WTC11 (cell line): ENCODE measurements around the gene CCDC69.

Experiments
- CBFB ChIP-seq: sonication (generic); formaldehyde crosslinking; IDR thresholded peaks from 2 replicates; pipeline ENCODE4 v1.8.1; 2022; ENCODE audit warnings: mild to moderate bottlenecking, low read depth, missing genetic modification reagents
- JUN ChIP-seq: sonication (generic); formaldehyde crosslinking; IDR thresholded peaks from 2 replicates; pipeline ENCODE4 v1.8.0; 2023; ENCODE audit warnings: mild to moderate bottlenecking, missing genetic modification reagents
- SP1 ChIP-seq: sonication (generic); formaldehyde crosslinking; conservative IDR thresholded peaks from 2 replicates; pipeline ENCODE4 v1.8.1; 2022; ENCODE audit warnings: missing genetic modification reagents
- TF ChIP-seq, protein P1 (sequence below): sonication (generic); formaldehyde crosslinking; IDR thresholded peaks from 2 replicates; pipeline ENCODE4 v1.8.1; 2023; ENCODE audit warnings: mild to moderate bottlenecking, missing genetic modification reagents, moderate library complexity
- TF ChIP-seq, protein P2 (sequence below): sonication (generic); formaldehyde crosslinking; IDR thresholded peaks from 2 replicates; pipeline ENCODE4 v1.8.0; 2022; ENCODE audit warnings: mild to moderate bottlenecking, missing genetic modification reagents
- TF ChIP-seq, protein P3 (sequence below): fragments of 200-600 bp; IDR thresholded peaks from 2 replicates; pipeline ENCODE4 v1.8.0; 2022; ENCODE audit warnings: antibody characterized with exemption
- TF ChIP-seq, protein P4 (sequence below): sonication (generic); formaldehyde crosslinking; IDR thresholded peaks from 2 replicates; pipeline ENCODE4 v1.8.0; 2022; ENCODE audit warnings: mild to moderate bottlenecking, missing genetic modification reagents

DNA sequence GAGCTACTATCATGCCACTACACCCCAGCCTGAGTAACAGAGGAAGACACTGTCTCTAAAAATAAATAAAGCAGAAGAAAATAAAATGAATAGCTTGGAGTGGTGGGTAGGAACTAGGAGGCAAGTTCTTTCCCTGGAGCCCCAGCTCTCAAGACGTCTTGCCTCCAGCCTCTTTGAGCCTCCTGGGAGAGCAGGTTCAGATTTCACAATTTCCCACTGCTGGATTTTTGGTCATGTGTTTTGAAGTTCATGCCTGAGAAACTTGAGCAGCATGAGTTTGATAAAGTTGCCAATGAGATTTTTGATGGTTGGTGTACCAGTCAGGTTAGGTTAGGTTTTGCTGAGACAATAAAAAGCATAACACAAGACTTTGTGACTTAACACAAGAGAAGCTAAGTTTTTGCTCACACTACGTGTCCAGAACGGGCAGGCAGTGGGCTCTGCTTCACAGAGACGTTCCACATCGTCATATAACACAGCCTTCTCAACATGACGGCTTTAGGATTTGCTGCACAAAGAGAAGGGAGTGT lies 4.1 kb upstream of the CCDC69 start:
- TF ChIP-seq JUN (CRISPR knock-in tag) (no peak), SP1 (CRISPR knock-in tag) (no peak), CBFB (CRISPR knock-in tag) (no peak)
- TF ChIP-seq, protein P1, sequence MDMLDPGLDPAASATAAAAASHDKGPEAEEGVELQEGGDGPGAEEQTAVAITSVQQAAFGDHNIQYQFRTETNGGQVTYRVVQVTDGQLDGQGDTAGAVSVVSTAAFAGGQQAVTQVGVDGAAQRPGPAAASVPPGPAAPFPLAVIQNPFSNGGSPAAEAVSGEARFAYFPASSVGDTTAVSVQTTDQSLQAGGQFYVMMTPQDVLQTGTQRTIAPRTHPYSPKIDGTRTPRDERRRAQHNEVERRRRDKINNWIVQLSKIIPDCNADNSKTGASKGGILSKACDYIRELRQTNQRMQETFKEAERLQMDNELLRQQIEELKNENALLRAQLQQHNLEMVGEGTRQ (CRISPR knock-in tag): no peak
- TF ChIP-seq, protein P2, sequence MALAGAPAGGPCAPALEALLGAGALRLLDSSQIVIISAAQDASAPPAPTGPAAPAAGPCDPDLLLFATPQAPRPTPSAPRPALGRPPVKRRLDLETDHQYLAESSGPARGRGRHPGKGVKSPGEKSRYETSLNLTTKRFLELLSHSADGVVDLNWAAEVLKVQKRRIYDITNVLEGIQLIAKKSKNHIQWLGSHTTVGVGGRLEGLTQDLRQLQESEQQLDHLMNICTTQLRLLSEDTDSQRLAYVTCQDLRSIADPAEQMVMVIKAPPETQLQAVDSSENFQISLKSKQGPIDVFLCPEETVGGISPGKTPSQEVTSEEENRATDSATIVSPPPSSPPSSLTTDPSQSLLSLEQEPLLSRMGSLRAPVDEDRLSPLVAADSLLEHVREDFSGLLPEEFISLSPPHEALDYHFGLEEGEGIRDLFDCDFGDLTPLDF (CRISPR knock-in tag): no peak
- TF ChIP-seq, protein P3, sequence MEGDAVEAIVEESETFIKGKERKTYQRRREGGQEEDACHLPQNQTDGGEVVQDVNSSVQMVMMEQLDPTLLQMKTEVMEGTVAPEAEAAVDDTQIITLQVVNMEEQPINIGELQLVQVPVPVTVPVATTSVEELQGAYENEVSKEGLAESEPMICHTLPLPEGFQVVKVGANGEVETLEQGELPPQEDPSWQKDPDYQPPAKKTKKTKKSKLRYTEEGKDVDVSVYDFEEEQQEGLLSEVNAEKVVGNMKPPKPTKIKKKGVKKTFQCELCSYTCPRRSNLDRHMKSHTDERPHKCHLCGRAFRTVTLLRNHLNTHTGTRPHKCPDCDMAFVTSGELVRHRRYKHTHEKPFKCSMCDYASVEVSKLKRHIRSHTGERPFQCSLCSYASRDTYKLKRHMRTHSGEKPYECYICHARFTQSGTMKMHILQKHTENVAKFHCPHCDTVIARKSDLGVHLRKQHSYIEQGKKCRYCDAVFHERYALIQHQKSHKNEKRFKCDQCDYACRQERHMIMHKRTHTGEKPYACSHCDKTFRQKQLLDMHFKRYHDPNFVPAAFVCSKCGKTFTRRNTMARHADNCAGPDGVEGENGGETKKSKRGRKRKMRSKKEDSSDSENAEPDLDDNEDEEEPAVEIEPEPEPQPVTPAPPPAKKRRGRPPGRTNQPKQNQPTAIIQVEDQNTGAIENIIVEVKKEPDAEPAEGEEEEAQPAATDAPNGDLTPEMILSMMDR: no peak
- TF ChIP-seq, protein P4, sequence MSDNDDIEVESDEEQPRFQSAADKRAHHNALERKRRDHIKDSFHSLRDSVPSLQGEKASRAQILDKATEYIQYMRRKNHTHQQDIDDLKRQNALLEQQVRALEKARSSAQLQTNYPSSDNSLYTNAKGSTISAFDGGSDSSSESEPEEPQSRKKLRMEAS: no peak
